Measurements from ENCODE around the gene MGLL. TPM values are rescaled to one million over a fixed set of nuclear protein-coding genes. Genes with fewer than 3 reads are reported as not detected.

Gene MGLL
- total RNA-seq, 1 experiment from 2014 or later, result 6.8 TPM

- no peak for TF ChIP-seq EZH2 (IDR thresholded peaks at IDR 0.05)
Observed at GRCh38 chr3:127839099-127839498, 16.8 kb upstream of the MGLL start (continued).

- Histone ChIP-seq H4K20me1 (ENCODE audit: insufficient read depth) (no peaks in the 10 kb centered on the region), H3K4me2 (ENCODE audit: low read length) (no peak overlapping the region), H3K9ac (ENCODE audit: low read length) (no peak overlapping the region), H3K36me3 (ENCODE audit: control insufficient read depth in 1 of 2, insufficient read depth in 2 of 2, low read length in 2 of 2) (no peaks in the 10 kb centered on the region), H2AFZ (ENCODE audit: low read depth, low read length, poor library complexity, severe bottlenecking) (no peak overlapping the region), H3K4me3 (replicated peaks in 1 of 2; ENCODE audit: low read depth in 1 of 2, low read length in 2 of 2) (no peak overlapping the region), H3K27me3 (ENCODE audit: insufficient read depth, low read length) (no peaks in the 10 kb centered on the region), H3K27ac (ENCODE audit: low read depth, low read length) (no peak overlapping the region), H3K9me2 (ENCODE audit: insufficient read depth) (no peaks in the 10 kb centered on the region), H3K4me1 (ENCODE audit: control insufficient read depth in 1 of 2, insufficient read depth in 2 of 2, low read length in 2 of 2) (no peaks in the 10 kb centered on the region), H3K9me3 (ENCODE audit: control insufficient read depth in 1 of 2, insufficient read depth in 1 of 2, low read depth in 1 of 2, low read length in 2 of 2) (peaks cover 0 to 5% of the 10 kb centered on the region in 2 experiments; a peak in 1 of 4 replicates), H3K79me2 (ENCODE audit: insufficient read depth, low read length) (no peaks in the 10 kb centered on the region)
- TF ChIP-seq ELF1 (IDR thresholded peaks at IDR 0.05; ENCODE audit: borderline replicate concordance, low read depth) (no peak), SIN3A (IDR thresholded peaks at IDR 0.05; ENCODE audit: low read depth) (no peak), EZH2phosphoT487 (IDR thresholded peaks at IDR 0.05; ENCODE audit: borderline replicate concordance) (no peak), POLR2AphosphoS5 (IDR thresholded peaks at IDR 0.05; ENCODE audit: low read depth, low read length) (no peak), FOSL1 (IDR thresholded peaks at IDR 0.05; ENCODE audit: low read depth) (no peak)
- ChIA-PET CTCF (no interaction called here), RAD21 (ENCODE audit: low non-redundant PET in 1 of 2, low total read pairs in 2 of 2, uncharacterized antibody in 2 of 2, unreplicated experiment in 2 of 2) (no interaction called here), POLR2A (no interaction called here)
- no TSS peak for BruUV-seq (replicated peaks)
- intact Hi-C loops (cut with micrococcal nuclease), result no loop called here
- no peak for ATAC-seq
- DNase-seq (ENCODE audit: low read depth, low spot score), result no peak
Observed at GRCh38 chr3:127835993-127836882, 13.9 kb upstream of the MGLL start.

DNA sequence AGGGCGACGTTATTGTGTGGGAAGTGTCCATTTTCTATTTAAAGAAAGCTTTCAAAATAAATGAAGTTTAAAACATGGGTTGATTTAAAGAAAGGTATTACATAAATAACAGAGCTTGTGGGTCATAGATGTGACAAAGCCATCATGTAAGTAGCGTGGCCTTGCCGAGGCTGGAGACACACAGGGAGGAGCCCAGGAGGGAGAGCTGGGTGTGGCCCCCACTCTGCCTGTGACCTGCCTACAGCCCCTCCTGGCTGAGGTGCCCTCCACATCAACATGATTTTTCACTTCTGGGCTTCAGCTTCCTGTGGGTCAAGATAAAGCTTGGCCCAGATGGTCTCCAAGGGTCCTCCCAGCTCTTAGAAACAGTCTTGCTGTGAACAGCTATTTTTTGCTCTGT lies 12.5 kb upstream of the MGLL start:
- Histone ChIP-seq H3K4me3 (replicated peaks in 1 of 2; ENCODE audit: low read depth in 1 of 2, low read length in 2 of 2) (no peak overlapping the region), H3K9me3 (ENCODE audit: control insufficient read depth in 1 of 2, insufficient read depth in 1 of 2, low read depth in 1 of 2, low read length in 2 of 2) (peaks cover 0 to 5% of the 10 kb centered on the region in 2 experiments; a peak in 1 of 4 replicates), H3K4me1 (ENCODE audit: control insufficient read depth in 1 of 2, insufficient read depth in 2 of 2, low read length in 2 of 2) (no peaks in the 10 kb centered on the region), H3K79me2 (ENCODE audit: insufficient read depth, low read length) (no peaks in the 10 kb centered on the region), H4K20me1 (ENCODE audit: insufficient read depth) (no peaks in the 10 kb centered on the region), H3K27me3 (ENCODE audit: insufficient read depth, low read length) (no peaks in the 10 kb centered on the region), H2AFZ (ENCODE audit: low read depth, low read length, poor library complexity, severe bottlenecking) (no peak overlapping the region), H3K27ac (ENCODE audit: low read depth, low read length) (no peak overlapping the region), H3K9ac (ENCODE audit: low read length) (no peak overlapping the region), H3K9me2 (ENCODE audit: insufficient read depth) (no peaks in the 10 kb centered on the region), H3K4me2 (ENCODE audit: low read length) (no peak overlapping the region), H3K36me3 (ENCODE audit: control insufficient read depth in 1 of 2, insufficient read depth in 2 of 2, low read length in 2 of 2) (no peaks in the 10 kb centered on the region)
- no peak for DNase-seq (ENCODE audit: low read depth, low spot score)
- ChIA-PET RAD21 (ENCODE audit: low non-redundant PET in 1 of 2, low total read pairs in 2 of 2, uncharacterized antibody in 2 of 2, unreplicated experiment in 2 of 2) (no interaction called here), POLR2A (no interaction called here), CTCF (no interaction called here)
- ATAC-seq, result no peak
- no TSS peak for BruUV-seq (replicated peaks)
- no peak for TF ChIP-seq CTCF (IDR thresholded peaks at IDR 0.05 in 2 of 3, conservative IDR thresholded peaks at IDR 0.05 in 1 of 3; ENCODE audit: borderline replicate concordance in 1 of 3, insufficient read depth in 1 of 3, low read depth in 2 of 3, low read length in 2 of 3)
- intact Hi-C loops (cut with micrococcal nuclease), result no loop called here
